K562 (cell line): ENCODE results near the gene SLC3A2. TPM values are rescaled to one million over a fixed set of nuclear protein-coding genes. Genes with fewer than 3 reads are reported as not detected.
A peak's percentile ranks its signal among the peaks of the same experiment; 100 is the strongest.

Experiments used
- BRD4 ChIP-seq: fragments of 200-600 bp; sonication (generic); IDR thresholded peaks from 2 replicates; pipeline ENCODE4 v1.6.1; 2017; ENCODE audit warnings: inconsistent platforms
- CAMTA2 ChIP-seq: fragments of 250-450 bp; sonication (Bioruptor Pico); conservative IDR thresholded peaks from 2 replicates; pipeline ENCODE4 v1.5.1; 2022
- CBFB ChIP-seq: sonication (generic); formaldehyde crosslinking; IDR thresholded peaks from 2 replicates; pipeline ENCODE4 v1.4.0; 2020; ENCODE audit warnings: mild to moderate bottlenecking, missing genetic modification reagents
- GATA2 ChIP-seq: sonication (generic); formaldehyde crosslinking; IDR thresholded peaks from 2 replicates; pipeline ENCODE4 v1.4.0; 2020; ENCODE audit warnings: mild to moderate bottlenecking, missing genetic modification reagents
- NCOR1 ChIP-seq: fragments of 450-650 bp; IDR thresholded peaks from 2 replicates; pipeline ENCODE4 v1.6.1; 2016; ENCODE audit warnings: mild to moderate bottlenecking, moderate library complexity
- NUFIP1 ChIP-seq: fragments of 450-650 bp; IDR thresholded peaks from 2 replicates; pipeline ENCODE4 v1.6.1; 2018; ENCODE audit not compliant: partially characterized antibody
- PCBP2 ChIP-seq: fragments of 200-400 bp; formaldehyde crosslinking; IDR thresholded peaks from 2 replicates; pipeline ENCODE4 v1.6.1; 2018; ENCODE audit warnings: low read length, low read depth, mild to moderate bottlenecking, moderate library complexity; ENCODE audit not compliant: poor library complexity, severe bottlenecking
- RFX5 ChIP-seq: IDR thresholded peaks from 2 replicates; pipeline ENCODE4 v1.6.1; 2011; ENCODE audit warnings: low read depth, mild to moderate bottlenecking, improper control_type of control experiment, low read length
- SFPQ ChIP-seq: fragments of 200-400 bp; formaldehyde crosslinking; IDR thresholded peaks from 2 replicates; pipeline ENCODE4 v1.6.1; 2017; ENCODE audit warnings: mild to moderate bottlenecking, low read depth, low read length, moderate library complexity
- SRSF3 ChIP-seq: fragments of 200-400 bp; formaldehyde crosslinking; IDR thresholded peaks from 2 replicates; pipeline ENCODE4 v1.6.1; 2016; ENCODE audit warnings: mild to moderate bottlenecking, low read length, moderate library complexity; ENCODE audit not compliant: insufficient read depth
- ZBTB33 ChIP-seq: sonication (generic); formaldehyde crosslinking; IDR thresholded peaks from 2 replicates; pipeline ENCODE4 v1.8.1; 2023; ENCODE audit warnings: mild to moderate bottlenecking, missing genetic modification reagents
- ZNF239 ChIP-seq: fragments of 250-450 bp; sonication (Bioruptor Pico); IDR thresholded peaks from 2 replicates; pipeline ENCODE4 v1.4.0; 2020; ENCODE audit warnings: mild to moderate bottlenecking
- ZNF551 ChIP-seq: fragments of 250-450 bp; sonication (Bioruptor Pico); IDR thresholded peaks from 2 replicates; pipeline ENCODE4 v1.5.0; 2021; ENCODE audit warnings: mild to moderate bottlenecking, moderate library complexity
- ZNF75A ChIP-seq: fragments of 450-650 bp; formaldehyde crosslinking; IDR thresholded peaks from 2 replicates; pipeline ENCODE4 v1.4.0; 2020; ENCODE audit warnings: mild to moderate bottlenecking
- polyA plus RNA-seq, 8 experiments: library from polyadenylated mRNA; depleted of rRNA in 4 of 8; stranded (reverse) in 5 of 8; unstranded in 3 of 8; fragments of >200 nt; fragmentation: Nextera tagmentation in 2 of 8; fragmentation: Illumina TruSeq in 1 of 8; extraction: Ambion mirVana in 2 of 8; extraction: Trizol in 1 of 8; gene quantifications; 2 replicates each; pipeline versions ENCODE4 v1.2.1 to v1.2.3, GENCODE V29; 2011 to 2014; ENCODE audit warnings: inconsistent platforms in 1 of 8, missing spikeins in 1 of 8
- total RNA-seq, 7 experiments: library from RNA; depleted of rRNA in 6 of 7; stranded (reverse); fragments of >200 nt in 6 of 7; fragmentation: Illumina TruSeq in 2 of 7; extraction: Trizol in 2 of 7; gene quantifications; 2 replicates each; pipeline versions ENCODE4 v1.2.1 to v1.2.3, GENCODE V29; 2011 to 2021; ENCODE audit warnings: low replicate concordance in 1 of 7
- TF ChIP-seq, protein P1 (sequence below): fragments of 450-650 bp; IDR thresholded peaks from 2 replicates; pipeline ENCODE4 v1.7.0; 2016; ENCODE audit warnings: borderline replicate concordance
- TF ChIP-seq, protein P2 (sequence below): sonication (generic); formaldehyde crosslinking; IDR thresholded peaks from 2 replicates; pipeline ENCODE4 v1.9.0; 2022; ENCODE audit warnings: mild to moderate bottlenecking, missing genetic modification reagents
- TF ChIP-seq, protein P3 (sequence below): fragments of 200-800 bp; sonication (Bioruptor generic); IDR thresholded peaks from 2 replicates; pipeline ENCODE4 v1.6.1; 2017; ENCODE audit warnings: missing genetic modification characterization, missing compliant biosample characterization

The SLC3A2 gene
- total and polyA plus RNA-seq, 9 of the 15 experiments (the other 6 are each of a cell fraction or from before 2014, with no cell fraction given): 20.0 to 296 (median 214) TPM

DNA sequence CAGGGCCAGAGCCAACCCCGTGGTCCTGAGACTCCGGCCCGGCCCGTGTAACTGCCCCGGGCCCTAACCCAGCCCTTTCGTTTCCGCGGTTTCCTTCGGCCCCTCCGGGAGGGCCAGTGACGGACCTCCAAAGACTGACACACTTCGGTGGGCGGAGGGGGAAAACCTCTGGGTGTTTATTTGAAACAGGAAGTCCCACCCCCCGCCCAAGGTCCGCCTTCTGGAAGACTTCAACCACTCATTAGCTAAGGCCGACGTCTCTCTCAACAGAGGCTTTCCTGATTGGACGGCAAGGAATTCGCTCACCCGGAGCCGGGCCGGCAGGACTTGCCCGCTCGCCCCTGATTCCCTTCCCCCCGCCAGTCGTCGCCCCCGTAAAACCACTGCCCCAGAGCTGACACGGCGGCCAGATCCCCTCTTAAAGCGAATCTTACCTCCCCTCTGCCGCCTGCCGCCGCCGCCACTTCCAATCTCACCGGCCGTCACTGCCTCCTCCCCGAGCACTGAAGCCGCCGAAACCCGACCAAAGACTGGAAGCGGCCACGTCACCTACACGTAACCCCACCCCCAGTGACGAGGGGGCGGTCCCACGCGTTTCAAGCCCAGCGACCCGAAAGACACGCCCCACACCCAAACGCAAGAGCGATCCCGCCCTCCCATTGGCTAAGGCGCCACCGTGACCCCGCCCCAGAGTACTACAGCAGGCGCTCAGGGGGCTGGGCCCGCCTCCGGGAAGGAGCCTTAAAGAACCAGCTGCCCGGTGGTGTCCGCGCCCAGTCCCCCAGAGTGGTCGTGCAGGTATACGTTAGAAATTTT, 49.0 kb upstream of the SLC3A2 start, which contains the start of gene STX5 (continued):
- TF ChIP-seq, protein P1, sequence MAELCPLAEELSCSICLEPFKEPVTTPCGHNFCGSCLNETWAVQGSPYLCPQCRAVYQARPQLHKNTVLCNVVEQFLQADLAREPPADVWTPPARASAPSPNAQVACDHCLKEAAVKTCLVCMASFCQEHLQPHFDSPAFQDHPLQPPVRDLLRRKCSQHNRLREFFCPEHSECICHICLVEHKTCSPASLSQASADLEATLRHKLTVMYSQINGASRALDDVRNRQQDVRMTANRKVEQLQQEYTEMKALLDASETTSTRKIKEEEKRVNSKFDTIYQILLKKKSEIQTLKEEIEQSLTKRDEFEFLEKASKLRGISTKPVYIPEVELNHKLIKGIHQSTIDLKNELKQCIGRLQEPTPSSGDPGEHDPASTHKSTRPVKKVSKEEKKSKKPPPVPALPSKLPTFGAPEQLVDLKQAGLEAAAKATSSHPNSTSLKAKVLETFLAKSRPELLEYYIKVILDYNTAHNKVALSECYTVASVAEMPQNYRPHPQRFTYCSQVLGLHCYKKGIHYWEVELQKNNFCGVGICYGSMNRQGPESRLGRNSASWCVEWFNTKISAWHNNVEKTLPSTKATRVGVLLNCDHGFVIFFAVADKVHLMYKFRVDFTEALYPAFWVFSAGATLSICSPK: no peak
- TF ChIP-seq CBFB (CRISPR knock-in tag) (0 out of 2 replicates have a peak, but pooled peaks have one; percentile 53), ZNF75A (no peak), SRSF3 (no peak), CAMTA2 (no peak), NCOR1 (no peak), BRD4 (no peak), ZNF551 (CRISPR knock-in tag) (no peak), ZNF239 (CRISPR knock-in tag) (no peak), SFPQ (no peak), PCBP2 (no peak), ZBTB33 (peak; percentile 10; the same call in 1 of the 2 replicates), RFX5 (no peak), NUFIP1 (no peak), GATA2 (CRISPR knock-in tag) (no peak)
- TF ChIP-seq, protein P2, sequence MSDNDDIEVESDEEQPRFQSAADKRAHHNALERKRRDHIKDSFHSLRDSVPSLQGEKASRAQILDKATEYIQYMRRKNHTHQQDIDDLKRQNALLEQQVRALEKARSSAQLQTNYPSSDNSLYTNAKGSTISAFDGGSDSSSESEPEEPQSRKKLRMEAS (CRISPR knock-in tag): no peak
- TF ChIP-seq, protein P3, sequence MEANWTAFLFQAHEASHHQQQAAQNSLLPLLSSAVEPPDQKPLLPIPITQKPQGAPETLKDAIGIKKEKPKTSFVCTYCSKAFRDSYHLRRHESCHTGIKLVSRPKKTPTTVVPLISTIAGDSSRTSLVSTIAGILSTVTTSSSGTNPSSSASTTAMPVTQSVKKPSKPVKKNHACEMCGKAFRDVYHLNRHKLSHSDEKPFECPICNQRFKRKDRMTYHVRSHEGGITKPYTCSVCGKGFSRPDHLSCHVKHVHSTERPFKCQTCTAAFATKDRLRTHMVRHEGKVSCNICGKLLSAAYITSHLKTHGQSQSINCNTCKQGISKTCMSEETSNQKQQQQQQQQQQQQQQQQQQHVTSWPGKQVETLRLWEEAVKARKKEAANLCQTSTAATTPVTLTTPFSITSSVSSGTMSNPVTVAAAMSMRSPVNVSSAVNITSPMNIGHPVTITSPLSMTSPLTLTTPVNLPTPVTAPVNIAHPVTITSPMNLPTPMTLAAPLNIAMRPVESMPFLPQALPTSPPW (CRISPR knock-in tag): peak; percentile 69
